Left colon (tissue), 2 donors: ENCODE measurements around the gene CPOX. TPM values are rescaled to one million over a fixed set of nuclear protein-coding genes. Genes with fewer than 3 reads are reported as not detected.

Experiments
- total RNA-seq, 2 donors: library from RNA; stranded (reverse); fragmentation: NEBNext Ultra II Directional; extraction: Animal tissue kit (Norgen Biotek cat#: 25700); gene quantifications; one replicate each; pipeline ENCODE4 v1.2.1, GENCODE V29; 2021
- donor health status: DM: no; HTN: no; CAD: no.
- donor health status: DM: yes; HTN: yes; CAD: no.

The CPOX gene
- total RNA-seq, 2 donors from 2014 or later, result 15.6 to 16.3 TPM

Other genes starting within 250 kb of the CPOX start
- gene OR5K4, start 239.8 kb downstream of the CPOX start, total RNA-seq, result not detected
- not detected for gene OR5K3, start 202.9 kb downstream of the CPOX start, total RNA-seq
- not detected for gene OR5K1, start 130.4 kb downstream of the CPOX start, total RNA-seq
- gene OR5K2, start 95.9 kb downstream of the CPOX start, total RNA-seq, result not detected
- gene CLDND1, start 70.7 kb downstream of the CPOX start, total RNA-seq, result 10 to 100 TPM; 47.5 to 70.9 TPM
- gene GPR15, start 61.6 kb downstream of the CPOX start, total RNA-seq, result 1 to 10 TPM; 2.4 to 6.1 TPM
- gene ST3GAL6, start 169.7 kb upstream of the CPOX start, total RNA-seq, result 1 to 10 TPM; 1.7 to 2.8 TPM